NCI-H526 treated with DMSO at 0.1 percent for 48 hours (cell line): ENCODE measurements around the gene HSPB6.

ENCODE experiments used
- DNase-seq: peaks from one replicate; lab custom pipeline; 2025; lab: John Stamatoyannopoulos, UW

The HSPB6 gene

DNA sequence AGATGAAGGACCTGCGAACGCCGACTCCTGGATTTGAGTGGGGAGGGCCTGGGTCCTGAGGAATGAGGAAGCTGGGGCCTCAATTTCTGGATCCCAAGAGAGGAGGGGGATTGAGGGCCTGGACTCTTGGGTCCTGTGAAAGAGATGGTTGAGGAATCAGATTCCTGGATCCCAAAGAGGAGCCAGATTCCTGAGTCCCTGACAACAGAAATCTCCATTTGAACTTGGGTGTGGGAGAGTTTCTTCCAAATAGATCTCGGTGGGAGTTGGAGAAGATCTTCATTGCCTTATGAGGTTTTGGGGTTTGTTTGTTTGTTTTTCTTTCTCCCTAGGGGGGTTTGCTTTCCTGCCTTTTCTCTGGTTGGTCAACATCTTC, 10.8 kb downstream of the HSPB6 start:
- no peak for DNase-seq

DNA sequence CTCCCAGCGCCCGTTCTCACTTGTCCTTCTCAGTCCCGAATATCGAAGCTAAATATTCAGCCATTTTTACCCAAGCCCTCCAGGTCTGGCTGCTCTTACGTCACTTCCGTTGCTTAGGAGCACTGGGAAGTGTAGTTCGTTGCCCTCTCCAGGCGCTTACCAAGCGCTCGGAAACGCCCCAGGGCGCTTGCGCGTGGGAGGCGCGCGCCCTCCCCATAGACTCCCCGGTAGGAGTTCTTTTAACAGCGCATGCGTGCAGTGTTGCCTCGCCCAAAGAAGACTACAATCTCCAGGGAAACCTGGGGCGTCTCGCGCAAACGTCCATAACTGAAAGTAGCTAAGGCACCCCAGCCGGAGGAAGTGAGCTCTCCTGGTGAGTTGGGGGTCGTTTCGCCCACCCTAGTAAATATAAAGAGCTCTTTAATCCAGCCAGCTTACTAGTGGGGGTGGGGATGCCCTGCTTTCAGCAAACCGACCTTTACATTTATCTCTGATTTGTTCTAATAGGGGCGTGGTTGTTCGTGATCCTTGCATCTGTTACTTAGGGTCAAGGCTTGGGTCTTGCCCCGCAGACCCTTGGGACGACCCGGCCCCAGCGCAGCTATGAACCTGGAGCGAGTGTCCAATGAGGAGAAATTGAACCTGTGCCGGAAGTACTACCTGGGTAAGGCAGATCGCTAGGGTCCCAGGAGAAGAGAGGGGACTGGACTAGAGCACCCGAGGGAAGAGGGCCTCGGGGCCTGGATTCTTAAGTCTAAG, 11.3 kb downstream of the HSPB6 start, which contains the start of the genes PSENEN and U2AF1L4:
Gene PSENEN, plus strand, starts transcription at position 324 of the 759 bp plus-strand sequence. Its CDS starts 280 bp downstream, at position 604.
Gene U2AF1L4, minus strand, starts transcription at position 91 of the 759 bp plus-strand sequence. Its CDS starts 27 bp downstream, at position 64.
- peak; percentile 99 for DNase-seq

DNA sequence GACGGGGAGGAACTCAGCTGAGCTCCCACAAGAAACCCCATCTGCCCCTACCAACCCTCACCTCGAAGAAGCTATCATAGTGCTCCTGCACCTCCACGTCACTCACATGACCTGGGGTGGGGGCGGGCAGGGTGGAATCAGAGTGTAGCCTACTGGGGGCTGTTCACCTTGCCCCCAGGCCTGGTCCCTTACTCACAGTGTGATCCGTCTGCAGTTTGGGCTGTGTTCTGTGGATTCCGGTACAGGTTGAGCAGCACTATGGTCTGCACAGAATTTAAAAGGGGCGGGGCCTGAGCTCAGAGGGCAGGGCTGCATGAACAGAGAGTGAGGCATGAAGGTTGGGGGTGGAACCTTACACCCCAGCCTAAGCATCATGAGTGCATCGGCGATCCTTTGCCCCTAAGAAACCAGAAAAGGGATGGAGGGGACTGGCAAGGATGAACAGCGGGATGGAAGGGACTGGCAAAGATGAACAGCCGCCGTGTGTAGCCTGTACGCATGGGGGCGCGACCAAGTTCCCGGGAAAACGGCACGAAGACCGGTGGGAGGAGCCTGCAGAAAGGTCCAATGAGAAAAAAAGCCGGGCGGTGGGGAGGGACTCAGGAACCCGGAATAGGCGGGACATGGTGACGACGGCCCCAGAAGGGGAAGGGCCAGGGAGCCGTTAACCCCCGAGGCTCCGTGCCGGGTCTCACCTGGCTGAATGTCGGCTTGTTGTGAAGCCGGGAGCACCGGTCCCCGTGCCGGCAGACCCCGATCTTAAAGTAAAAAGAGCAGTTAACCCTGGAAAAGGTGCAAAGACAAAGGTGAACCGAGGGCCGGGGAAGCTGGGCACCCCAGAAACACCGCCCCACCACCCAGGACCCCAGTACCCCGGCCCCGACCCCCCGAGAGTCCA, 12.2 kb downstream of the HSPB6 start:
- DNase-seq = peak; percentile 98

DNA sequence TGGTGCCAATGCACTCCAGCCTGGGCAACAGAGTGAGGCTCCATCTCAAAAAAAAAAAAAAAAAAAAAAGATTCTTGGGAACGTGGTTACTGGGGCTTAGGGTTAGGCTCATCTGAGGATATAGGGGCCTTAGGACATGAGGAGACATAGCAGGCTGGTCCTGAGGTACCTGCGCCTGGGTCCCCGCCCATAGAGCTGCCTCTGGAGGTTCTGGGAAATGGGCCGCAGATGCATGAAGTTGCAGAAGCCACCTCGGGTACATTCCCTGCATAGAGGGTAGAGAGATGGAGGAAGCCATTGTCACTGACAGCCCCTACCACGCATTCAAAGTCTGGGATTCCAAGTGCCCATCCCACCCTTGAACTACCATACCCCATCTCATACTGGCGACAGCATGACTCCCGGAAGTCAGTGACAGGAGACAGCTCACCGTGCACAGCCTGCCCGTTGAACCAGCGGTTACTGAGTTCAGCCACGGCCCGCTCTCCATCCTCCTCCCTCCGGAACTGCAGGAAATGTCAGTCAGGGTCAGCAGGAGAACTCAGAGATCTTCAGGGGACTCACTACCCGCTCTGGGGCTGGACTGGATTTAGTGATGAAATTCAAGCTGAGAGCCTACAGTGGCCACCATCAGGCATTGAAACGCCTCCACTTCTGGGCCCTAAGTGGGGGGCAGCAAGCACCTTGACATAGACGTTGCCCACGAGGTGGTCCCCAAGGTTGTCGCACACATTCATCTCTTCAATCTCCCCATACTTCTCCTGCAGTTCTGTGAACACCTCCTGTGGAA, 13.0 kb downstream of the HSPB6 start:
- DNase-seq = no peak

DNA sequence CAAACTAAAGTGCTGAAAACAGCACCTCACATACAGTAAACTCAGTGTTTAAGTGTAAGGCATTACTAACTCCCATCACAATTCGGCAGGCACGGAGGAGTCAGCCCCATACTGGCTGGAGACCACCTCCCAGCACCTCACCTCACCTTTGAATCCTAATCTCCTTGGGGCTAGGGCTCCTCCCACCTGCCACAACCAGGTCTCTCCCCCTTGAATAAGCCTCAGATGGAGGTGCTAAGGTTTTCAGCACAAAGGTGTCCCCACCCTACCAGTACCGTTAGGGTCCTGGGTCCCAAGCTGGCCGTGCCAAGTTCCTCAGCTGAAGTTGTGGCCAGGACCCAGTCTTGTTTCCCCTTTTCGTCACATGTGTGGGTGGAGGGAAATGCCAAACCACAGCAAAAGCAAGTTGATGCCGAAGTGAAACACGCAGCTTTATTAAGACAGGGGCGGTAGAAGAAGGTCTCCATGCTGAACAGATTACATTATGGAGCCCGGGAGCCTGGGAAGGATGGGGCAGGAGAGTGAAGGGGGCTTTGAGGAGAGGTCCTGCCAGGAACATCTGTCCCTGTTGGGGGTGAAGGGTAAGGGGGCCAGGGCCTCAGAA, 14.6 kb downstream of the HSPB6 start, which contains the start of gene IGFLR1:
Gene IGFLR1, minus strand, starts transcription at position 332 of the 604 bp plus-strand sequence. CDS start 1,272 bp downstream, outside the sequence.
- DNase-seq = no peak

DNA sequence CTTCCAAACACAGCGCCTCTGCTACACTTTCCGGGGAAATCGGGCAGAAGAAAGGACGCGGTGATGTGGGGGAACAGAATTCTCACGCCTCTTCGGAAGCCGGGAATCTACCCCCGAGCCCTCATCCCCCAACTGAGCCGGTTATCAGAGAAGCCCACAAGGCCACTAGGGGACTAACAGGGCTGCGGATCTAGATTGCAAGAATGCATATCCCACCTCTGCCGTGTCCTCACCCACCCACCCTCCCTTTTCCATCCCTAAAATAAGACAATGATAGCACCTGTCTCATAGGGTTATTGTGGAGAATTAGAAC, 15.7 kb downstream of the HSPB6 start:
- DNase-seq = no peak

DNA sequence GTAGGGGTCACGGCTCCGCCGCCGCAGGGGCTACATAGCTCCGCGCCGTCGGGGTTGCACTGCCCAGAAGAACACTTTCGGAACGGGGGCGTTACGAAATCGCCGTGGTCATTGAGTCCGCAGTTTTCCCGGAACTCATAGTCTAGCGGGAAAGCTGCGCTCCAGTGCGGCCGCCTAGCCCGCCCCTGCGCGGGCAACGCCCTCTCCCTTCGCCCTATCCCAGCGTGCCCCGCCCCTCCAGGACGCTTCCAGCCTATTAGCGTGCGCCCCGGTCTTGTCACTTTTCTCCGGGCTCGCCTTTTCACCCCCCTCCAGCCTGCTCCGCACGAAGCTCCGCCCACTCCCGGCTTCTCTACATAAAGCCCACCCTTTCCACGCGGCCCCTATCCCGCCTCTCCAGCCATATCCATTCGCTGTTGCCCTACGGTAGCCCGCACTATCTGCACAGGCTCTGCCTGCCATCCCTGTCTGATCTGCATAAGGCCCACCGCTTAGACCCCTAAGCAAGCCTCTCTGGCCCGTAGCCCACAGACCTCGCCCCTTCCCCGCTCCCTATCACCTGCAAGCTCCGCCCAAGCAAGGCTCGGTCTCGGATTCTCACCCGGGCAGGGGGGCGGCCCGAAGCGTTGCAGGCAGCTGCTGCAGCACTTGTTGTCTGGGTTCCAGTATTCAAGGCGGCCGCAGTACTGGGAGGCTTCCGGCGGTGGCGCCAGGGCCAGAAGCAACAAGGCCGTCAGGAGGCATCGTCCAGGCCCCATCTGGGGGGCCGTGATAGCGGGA, 16.2 kb downstream of the HSPB6 start:
- DNase-seq = peak; percentile 99

DNA sequence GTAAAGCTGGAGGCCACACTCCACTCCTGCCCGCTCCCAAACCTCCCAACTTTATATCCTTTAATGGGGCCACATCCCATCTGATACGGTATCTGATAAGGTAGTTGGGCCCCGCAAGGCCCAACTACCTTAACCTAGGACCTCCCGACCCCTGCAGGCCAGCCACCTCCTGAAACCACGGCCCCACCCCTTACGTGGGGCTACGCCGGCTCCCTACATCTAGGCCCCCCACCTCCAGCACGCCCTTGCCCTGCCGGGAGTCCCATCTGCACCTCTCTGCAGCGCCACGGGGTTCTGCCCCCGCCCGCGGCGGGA, 16.8 kb downstream of the HSPB6 start:
- DNase-seq = no peak

DNA sequence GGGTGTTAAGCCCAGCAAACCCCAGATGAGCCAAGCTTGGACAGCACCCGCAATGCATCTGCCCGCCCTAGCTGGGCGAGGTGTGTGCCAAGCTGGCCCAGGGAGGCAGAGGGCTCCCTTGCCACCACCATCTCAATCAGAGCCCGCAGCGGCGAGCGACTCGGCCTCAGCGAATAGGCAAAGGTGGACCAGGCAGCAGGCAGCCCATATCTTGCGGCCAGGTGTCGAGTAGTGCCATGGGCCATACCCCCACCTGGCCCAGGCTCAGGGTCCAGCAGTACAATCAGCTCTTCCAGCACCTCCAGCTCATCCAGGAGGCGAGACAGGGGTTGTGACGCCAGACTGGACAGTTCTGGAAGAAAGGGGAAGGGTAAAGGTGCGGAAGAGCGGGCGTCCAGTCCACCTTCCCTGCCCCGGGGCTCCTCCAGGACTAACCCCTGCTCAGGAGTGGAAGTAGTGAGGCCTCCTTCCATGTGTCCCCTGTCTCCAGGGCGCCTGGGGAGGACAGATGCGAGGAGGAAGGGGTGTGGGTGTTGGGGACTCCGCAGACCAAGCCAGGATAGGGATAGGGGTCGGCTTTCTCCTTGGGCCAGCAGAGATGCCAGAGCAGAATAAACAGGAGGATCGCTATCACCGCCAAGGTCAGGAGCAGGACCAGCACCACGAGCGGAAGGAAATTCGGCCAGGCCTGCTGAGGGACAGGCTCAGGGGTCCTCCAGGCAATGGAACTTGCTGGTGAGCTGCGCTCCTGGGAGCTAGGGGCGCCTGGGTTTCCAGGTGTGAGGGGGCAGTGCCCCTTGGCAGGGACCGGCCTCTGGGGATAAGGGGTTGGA, 17.3 kb downstream of the HSPB6 start:
- DNase-seq = no peak

DNA sequence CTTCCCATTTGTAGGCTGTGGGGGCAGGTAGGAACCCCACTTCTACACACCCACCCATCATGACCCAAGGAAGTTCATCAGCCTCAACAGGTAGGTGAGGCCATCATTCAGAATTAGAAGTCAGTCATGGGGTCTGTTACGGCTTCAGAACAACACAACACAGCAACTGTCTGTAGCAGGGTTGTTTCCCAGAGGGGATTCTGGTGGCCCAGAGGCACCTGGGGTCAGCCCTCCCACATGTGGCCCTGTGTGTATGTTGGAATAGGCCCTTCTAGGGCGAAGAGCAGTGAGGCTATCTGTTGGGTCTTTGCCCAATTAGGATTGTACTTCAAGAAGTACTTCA, 18.0 kb downstream of the HSPB6 start:
- DNase-seq = no peak

DNA sequence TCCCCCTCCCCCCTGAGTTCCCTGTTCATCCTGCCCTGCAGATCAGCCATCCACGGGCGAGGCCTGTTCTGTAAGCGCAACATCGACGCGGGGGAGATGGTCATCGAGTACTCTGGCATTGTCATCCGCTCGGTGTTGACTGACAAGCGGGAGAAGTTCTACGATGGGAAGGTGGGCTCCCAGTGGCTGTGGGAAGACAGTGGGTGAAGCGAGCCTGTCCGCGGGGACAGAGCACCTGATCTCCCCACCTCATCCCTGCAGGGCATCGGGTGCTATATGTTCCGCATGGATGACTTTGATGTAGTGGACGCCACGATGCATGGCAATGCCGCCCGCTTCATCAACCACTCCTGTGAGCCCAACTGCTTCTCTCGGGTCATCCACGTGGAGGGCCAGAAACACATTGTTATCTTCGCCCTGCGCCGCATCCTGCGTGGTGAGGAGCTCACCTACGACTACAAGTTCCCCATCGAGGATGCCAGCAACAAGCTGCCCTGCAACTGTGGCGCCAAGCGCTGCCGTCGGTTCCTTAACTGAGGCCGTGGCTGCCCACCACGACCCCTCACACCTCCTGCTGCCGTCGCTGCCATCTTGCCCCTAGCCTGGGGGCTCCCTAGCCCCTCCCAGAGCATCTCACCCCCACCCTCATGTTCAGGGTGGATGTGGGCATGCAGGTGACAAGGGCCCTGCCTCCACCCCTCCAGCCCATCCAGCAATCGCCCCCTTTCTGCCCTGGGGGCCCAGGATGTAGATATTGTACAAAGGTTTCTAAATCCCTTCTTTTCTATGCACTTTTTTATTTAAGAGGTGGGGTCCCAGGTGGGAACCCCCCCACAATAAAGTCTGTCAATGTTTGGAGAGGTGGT, 18.6 kb downstream of the HSPB6 start:
- no peak for DNase-seq

DNA sequence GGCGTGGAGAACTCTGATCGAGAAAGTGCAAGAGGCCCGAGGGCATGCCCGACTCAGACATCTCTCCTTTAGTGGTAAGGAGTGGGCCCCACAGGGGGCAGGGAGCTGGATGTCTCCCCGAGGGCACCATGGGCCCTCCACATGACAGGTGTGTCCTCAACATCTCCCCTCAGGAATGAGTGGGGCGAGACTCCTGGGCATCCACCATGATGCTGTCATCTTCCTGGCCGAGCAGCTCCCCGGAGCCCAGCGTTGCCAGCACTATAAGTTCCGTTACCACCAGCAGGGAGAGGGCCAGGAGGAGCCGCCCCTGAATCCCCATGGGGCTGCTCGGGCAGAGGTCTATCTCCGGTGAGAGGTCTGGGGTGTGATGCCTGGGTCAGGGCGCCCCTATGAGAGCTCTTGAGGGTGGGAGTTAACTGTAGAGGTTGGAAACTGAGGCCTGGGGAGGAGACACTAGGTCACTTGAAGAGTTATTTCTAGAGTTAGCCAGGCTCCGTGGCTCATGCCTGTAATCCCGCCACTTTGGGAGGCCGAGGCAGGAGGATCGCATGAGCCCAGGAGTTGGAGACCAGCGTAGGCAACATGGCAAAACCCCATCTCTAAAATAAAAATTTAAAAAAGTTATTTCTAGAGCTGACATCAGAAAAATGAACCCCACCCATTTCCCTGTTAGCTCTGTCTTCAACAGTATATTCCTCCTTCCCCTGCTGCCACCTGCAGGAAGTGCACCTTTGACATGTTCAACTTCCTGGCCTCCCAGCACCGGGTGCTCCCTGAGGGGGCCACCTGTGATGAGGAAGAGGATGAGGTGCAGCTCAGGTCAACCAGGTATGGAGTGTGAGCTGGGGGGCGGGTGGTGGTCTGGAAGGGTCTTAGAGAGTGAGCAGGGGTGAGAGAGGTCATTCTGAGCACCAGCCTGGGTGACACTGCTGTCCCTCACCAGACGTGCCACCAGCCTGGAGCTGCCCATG, 19.6 kb downstream of the HSPB6 start:
- DNase-seq = no peak

DNA sequence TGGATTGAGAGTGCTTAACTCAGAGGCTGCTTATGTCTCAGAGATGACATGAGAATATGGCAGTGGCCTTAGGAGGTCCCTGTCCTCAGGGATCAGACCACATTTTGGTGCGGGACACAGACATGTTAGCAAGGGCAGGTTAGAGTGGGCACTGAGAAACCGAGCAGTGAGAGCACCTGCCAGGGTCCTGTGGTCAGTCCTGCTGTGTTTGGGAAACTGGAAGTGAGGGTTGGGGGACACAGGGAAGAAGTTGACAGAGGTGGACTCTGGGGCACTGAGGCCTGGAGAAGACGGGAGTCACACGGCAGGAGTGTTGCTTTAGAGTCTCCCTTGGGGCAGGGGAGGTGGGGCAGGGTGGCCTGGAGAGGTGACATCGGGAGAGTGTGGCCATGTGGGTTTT, 21.9 kb downstream of the HSPB6 start:
- no peak for DNase-seq

DNA sequence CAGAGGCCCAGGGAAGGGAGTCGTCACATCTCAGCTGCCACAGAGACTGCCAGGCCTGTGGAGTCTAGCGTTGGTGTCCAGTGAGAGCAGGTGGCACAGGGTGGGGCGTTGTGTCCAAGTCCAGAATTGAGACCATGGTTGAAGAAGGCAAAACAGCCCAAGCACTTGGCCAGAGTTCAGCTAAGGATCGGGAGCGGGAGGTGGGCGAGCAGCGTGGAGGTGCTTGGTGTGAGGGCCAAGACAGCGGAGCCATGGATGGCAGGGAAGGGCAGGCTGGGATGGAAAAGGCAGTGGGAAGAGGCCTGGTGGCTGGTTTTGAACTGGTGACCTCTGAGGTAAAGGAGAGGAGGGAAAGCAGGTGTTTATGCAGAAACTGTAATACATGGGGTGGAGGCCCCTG, 22.6 kb downstream of the HSPB6 start:
- no peak for DNase-seq

DNA sequence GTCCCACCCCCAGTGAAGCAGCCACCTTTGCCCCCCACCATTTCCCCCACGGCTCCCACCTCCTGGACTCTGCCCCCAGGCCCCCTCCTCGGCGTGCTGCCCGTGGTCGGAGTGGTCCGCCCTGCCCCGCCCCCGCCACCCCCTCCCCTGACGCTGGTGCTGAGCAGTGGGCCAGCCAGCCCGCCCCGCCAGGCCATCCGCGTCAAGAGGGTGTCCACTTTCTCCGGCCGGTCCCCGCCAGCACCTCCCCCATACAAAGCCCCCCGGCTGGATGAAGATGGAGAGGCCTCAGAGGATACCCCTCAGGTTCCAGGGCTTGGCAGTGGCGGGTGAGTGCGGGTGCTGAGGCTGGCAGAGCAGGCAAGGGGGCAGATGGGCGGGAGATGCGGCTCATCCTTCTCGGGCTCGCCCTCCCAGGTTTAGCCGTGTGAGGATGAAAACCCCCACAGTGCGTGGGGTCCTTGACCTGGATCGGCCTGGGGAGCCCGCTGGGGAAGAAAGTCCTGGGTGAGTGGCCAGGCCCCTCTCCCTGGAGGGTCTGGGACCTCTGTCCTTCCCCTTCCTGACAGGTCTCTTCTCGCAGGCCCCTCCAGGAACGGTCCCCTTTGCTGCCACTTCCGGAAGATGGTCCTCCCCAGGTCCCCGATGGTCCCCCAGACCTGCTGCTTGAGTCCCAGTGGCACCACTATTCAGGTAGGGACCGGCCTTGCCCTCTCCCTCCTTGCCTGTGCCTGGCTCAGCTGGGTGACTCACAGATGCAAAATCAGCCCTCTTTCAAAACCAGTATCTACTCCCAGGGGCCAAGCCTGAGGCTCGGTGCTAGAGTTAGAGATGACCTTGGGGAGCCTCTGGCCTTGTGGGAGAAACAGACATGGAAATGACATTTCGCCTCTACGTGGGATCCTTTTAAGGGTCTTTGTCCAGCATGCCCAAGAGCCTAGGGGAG, 23.4 kb downstream of the HSPB6 start:
- no peak for DNase-seq

DNA sequence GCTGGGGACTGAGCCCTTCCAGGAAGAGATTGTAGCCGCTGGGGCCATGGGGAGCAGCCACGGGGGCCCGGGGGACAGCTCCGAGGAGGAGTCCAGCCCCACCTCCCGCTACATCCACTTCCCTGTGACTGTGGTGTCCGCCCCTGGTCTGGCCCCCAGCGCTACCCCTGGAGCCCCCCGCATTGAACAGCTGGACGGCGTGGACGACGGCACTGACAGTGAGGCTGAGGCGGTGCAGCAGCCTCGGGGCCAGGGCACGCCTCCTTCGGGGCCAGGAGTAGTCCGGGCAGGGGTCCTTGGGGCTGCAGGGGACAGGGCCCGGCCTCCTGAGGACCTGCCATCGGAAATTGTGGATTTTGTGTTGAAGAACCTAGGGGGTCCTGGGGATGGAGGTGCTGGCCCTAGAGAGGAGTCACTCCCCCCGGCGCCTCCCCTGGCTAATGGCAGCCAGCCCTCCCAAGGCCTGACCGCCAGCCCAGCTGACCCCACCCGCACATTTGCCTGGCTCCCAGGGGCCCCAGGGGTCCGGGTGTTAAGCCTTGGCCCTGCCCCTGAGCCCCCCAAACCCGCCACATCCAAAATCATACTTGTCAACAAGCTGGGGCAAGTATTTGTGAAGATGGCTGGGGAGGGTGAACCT, 24.2 kb downstream of the HSPB6 start:
- DNase-seq = no peak
